ENCODE results near the gene NCK2. TPM values are rescaled to one million over a fixed set of nuclear protein-coding genes. Genes with fewer than 3 reads are reported as not detected.

Gene NCK2
- total RNA-seq, 4 donors from 2014 or later, result 55.4 to 90.5 (median 62.5) TPM

DNA sequence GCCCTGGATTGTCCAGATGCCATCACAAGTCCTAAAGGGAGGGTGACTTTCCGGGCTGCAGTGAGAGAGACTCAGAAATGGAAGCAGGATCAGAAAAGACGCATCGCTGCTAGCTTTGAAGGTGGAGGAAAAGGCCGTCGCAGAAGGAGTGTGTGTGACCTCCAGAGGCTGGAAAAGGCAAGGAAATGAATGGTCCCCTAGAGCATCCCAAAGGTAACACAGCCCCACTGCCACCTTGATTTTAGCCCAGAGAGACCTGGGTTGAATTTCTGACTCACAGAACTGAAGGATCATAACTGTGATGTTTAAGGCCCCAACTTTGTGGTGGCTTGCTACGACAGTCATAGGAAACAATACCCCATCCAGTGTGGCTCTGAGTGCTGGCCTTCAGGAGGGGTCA, 8.6 kb upstream of the NCK2 start:
- Histone ChIP-seq H3K4me3 (no peak overlapping the region), H3K27me3 (no peaks in the 10 kb centered on the region), H3K4me1 (peaks cover 4 to 33% (median 15%) of the 10 kb centered on the region in 3 donors), H3K9me3 (no peaks in the 10 kb centered on the region), H3K27ac (no peak overlapping the region), H3K36me3 (no peaks in the 10 kb centered on the region)
- 91 to 97% methylated on average over 6 of the region's 6 CpGs for WGBS, 2 donors
- intact Hi-C loops (cut with DNase I), result no loop called here
- no peak for TF ChIP-seq POLR2A (IDR thresholded peaks at IDR 0.05)
- TF ChIP-seq, protein P1, sequence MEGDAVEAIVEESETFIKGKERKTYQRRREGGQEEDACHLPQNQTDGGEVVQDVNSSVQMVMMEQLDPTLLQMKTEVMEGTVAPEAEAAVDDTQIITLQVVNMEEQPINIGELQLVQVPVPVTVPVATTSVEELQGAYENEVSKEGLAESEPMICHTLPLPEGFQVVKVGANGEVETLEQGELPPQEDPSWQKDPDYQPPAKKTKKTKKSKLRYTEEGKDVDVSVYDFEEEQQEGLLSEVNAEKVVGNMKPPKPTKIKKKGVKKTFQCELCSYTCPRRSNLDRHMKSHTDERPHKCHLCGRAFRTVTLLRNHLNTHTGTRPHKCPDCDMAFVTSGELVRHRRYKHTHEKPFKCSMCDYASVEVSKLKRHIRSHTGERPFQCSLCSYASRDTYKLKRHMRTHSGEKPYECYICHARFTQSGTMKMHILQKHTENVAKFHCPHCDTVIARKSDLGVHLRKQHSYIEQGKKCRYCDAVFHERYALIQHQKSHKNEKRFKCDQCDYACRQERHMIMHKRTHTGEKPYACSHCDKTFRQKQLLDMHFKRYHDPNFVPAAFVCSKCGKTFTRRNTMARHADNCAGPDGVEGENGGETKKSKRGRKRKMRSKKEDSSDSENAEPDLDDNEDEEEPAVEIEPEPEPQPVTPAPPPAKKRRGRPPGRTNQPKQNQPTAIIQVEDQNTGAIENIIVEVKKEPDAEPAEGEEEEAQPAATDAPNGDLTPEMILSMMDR (IDR thresholded peaks at IDR 0.05), result no peak
- DNase-seq, result no peak

DNA sequence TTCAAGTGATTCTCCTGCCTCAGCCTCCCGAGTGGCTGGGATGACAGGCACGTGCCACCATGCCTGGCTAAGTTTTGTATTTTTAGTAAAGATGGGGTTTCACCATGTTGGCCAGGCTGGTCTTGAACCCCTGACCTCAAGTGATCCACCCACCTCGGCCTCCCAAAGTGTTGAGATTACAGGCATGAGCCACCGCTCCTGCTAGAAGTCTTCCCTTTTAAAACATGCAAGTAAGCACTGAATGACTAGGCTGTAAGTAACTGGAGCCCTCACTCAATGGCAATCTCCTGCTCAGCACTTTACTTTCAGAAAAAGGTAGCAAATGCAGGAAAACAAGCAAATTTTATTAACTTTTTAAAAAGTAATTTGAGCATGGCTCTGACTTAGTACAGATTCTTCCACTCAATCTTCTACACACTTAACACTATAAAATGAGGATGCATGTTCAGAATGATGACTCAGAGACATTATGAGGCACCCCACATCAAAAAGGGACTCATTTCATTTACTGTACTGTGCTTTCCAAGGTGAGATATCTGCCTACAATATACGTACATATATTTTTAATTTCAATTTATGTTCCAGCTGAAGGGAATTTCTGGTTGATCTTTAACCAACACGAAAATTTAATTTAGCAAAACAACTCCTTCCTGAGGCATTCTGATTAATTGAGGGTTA, 6.6 kb upstream of the NCK2 start:
- intact Hi-C loops (cut with DNase I), result no loop called here
- Histone ChIP-seq H3K4me1 (peaks cover 4 to 19% (median 6%) of the 10 kb centered on the region in 3 donors), H3K36me3 (no peaks in the 10 kb centered on the region), H3K27ac (no peak overlapping the region), H3K9me3 (no peaks in the 10 kb centered on the region), H3K4me3 (no peak overlapping the region), H3K27me3 (no peaks in the 10 kb centered on the region)
- no peak for DNase-seq
- WGBS, 2 donors, result 79 to 83% methylated on average over 5 to 6 of the region's 6 CpGs
- no peak for TF ChIP-seq POLR2A (IDR thresholded peaks at IDR 0.05)
- TF ChIP-seq, protein P1 (IDR thresholded peaks at IDR 0.05), result no peak

DNA sequence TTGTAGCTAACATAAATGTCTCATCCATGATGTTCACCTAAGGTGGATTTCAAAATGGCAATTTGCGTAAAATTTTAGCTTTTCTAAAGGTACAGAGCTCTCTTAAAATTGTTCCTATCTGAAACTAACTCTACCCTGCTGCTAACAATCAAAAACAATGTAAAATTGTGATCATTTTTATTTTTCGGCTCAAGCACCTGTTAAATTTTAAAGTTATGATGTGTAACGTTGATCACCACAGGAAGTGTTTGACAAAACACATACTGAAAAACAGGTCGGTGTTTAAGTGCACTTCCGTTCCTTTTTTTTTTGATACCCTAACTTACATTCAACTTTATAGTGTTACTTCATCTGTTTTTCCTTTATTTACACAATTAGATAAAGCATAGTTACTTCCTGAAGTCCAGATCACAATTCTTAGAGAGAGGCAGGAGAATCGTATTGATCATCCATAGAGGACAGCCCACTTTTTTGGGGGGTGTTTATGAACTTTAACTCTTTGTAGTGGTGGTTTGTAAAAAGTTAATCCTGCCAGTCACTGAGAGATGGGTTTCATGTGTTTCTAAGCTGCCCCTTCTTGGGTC, 6.0 kb upstream of the NCK2 start:
- H3K4me3 ChIP-seq, result no peak overlapping the region
- intact Hi-C loops (cut with DNase I), result no loop called here
- 57 to 73% methylated on average over 6 of the region's 6 CpGs for WGBS, 2 donors
- no peak for TF ChIP-seq POLR2A (IDR thresholded peaks at IDR 0.05)
- TF ChIP-seq, protein P1 (IDR thresholded peaks at IDR 0.05), result no peak
- H3K36me3 ChIP-seq, result no peaks in the 10 kb centered on the region
- H3K27ac ChIP-seq, result peak overlapping the region in 2 of 4 donors; percentile 0 to 8
- DNase-seq, result no peak
- H3K9me3 ChIP-seq, result no peaks in the 10 kb centered on the region
- no peaks in the 10 kb centered on the region for H3K27me3 ChIP-seq
- H3K4me1 ChIP-seq, result peaks cover 0 to 18% (median 2%) of the 10 kb centered on the region in 3 donors

DNA sequence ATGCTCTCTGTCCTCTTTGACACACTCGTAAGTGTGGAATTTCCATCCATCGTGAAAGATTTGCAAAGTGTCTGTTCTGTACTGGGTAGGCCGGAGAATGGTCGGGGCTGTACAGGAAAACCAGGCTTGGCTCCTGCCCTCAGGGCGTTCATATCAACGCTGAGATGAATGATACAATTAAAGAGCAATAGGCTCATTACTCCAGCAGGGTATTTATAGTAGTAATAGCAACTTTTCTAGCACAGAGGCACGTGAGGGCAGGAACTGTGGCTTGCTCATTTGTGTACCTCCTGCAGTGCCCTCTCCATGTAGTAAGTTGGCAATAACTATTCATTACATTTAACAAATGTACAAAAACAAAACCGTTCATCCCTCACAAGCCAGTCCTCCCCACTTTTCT, 5.3 kb upstream of the NCK2 start:
- intact Hi-C loops (cut with DNase I), result no loop called here
- DNase-seq, result no peak
- Histone ChIP-seq H3K36me3 (no peaks in the 10 kb centered on the region), H3K4me3 (no peak overlapping the region), H3K9me3 (no peaks in the 10 kb centered on the region), H3K27ac (peak overlapping the region in 1 of 4 donors; percentile 0), H3K27me3 (no peaks in the 10 kb centered on the region), H3K4me1 (peaks cover 3 to 18% (median 4%) of the 10 kb centered on the region in 3 donors)
- 48 to 66% methylated on average over 8 of the region's 8 CpGs for WGBS, 2 donors
- no peak for TF ChIP-seq POLR2A (IDR thresholded peaks at IDR 0.05)
- TF ChIP-seq, protein P1 (IDR thresholded peaks at IDR 0.05), result no peak

DNA sequence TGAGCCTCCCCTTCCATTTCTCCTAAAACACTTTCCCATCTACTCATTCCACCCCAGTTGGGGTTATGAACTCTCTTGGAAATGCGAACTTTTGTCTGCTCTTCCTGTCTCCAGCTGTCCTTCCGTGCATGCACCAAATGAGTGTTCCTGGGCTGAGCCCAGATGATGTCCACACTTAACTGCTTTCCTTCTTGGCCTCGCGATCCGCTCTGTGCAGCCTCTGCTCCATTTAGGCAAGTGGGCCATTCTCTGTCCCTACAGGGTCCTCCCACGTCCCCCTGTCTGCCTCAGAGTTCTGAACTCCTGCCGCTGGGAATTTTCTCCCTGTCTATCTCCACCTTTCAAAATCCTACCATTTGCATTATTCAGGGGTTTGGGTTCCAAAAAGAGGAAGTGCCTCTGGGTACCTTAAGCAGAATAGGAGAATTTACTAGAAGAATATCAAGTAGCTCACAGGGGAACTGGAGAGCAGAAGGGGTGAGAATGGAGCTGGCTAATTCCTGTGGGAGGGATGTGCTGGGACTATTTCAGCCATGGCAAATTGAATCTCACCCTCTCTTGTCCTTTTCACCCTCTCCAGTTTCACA, 4.7 kb upstream of the NCK2 start:
- Histone ChIP-seq H3K36me3 (no peaks in the 10 kb centered on the region), H3K4me1 (peaks cover 3 to 12% (median 4%) of the 10 kb centered on the region in 3 donors), H3K9me3 (no peaks in the 10 kb centered on the region), H3K27me3 (no peaks in the 10 kb centered on the region), H3K27ac (peak overlapping the region in 1 of 4 donors; percentile 0), H3K4me3 (no peak overlapping the region)
- TF ChIP-seq, protein P1 (IDR thresholded peaks at IDR 0.05), result no peak
- TF ChIP-seq POLR2A (IDR thresholded peaks at IDR 0.05), result no peak
- 87 to 91% methylated on average over 7 of the region's 7 CpGs for WGBS, 2 donors
- no peak for DNase-seq
- intact Hi-C loops (cut with DNase I), result no loop called here

All from esophagus squamous epithelium (tissue), 5 donors.